OCI-LY1 (cell line): ENCODE results near the gene LRRN3.

Source experiments
- CTCF ChIP-seq: fragments of 200-600 bp; sonication (generic), shearing (Covaris generic); IDR thresholded peaks from 2 replicates; pipeline ENCODE4 v1.5.1; 2017; ENCODE audit warnings: mild to moderate bottlenecking, antibody characterized with exemption, low read length, moderate library complexity, mixed read lengths
- EZH2 ChIP-seq: fragments of 200-600 bp; sonication (generic), shearing (Covaris generic); IDR thresholded peaks from 2 replicates; pipeline ENCODE4 v1.8.0; 2017; ENCODE audit warnings: borderline replicate concordance, mixed run types, mild to moderate bottlenecking, antibody characterized with exemption, low read length, moderate library complexity, mixed read lengths

- TF ChIP-seq CTCF (no peak), EZH2 (no peak)
Observed at GRCh38 chr7:111076205-111076604, 14.7 kb upstream of the LRRN3 start.
